Measurements from ENCODE around the gene PCSK9.

- no peak for TF ChIP-seq CTCF (IDR thresholded peaks at IDR 0.05)
- TF ChIP-seq POLR2A (IDR thresholded peaks at IDR 0.05), result no peak
Measured at GRCh38 chr1:54996869-54997710, 42.3 kb upstream of the PCSK9 start.
